ENCODE measurements around the gene TMEM101. TPM values are rescaled to one million over a fixed set of nuclear protein-coding genes. Genes with fewer than 3 reads are reported as not detected.

Gene TMEM101
- total and polyA plus RNA-seq, 2 of the 13 experiments (the other 11 are each of a cell fraction or from before 2014, with no cell fraction given), result 72.0 to 100 TPM

DNA sequence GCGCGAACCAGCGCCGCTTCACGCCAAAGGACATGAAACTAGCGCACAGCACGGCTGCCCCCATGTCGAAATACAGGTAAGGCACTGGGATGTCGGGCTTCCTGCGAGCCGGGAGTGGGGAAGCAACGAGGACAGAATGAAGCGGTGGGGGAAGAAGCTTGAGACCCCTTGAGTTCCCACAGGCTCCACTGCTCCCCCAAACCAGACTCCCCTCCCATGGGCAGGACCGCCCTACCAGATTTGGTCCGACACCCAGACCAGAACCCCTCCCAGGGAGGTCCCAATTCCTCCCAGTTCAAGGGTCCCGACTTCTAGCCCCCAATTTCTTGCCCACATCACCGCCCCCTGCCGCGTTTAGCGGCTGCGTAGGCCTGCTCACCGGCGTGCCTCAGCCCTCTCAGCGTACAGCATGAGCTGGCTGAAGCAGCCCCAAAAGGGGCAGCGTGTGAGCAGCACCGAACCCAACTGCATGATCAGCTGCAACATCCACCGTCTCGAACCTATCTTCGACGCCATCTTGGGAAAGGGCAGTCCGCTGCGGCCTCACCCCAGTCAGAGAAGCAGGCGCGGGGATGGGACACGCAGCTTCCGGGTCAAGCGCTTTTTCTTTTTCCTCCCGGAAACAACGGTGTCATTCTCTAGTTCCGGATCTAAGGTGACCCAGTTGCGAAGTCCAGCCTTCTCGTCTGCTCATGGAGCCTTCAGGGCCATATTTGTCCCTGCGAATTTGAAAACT lies at the start of gene TMEM101 (continued):
- peak; percentile 89 for TF ChIP-seq ZNF331 (CRISPR knock-in tag; IDR thresholded peaks at IDR 0.05)
- peak; percentile 44; the same call in 1 of the 2 replicates for TF ChIP-seq ZNF782 (CRISPR knock-in tag; IDR thresholded peaks at IDR 0.05; ENCODE audit: borderline replicate concordance)
- TF ChIP-seq ZNF839 (CRISPR knock-in tag; IDR thresholded peaks at IDR 0.05; ENCODE audit: borderline replicate concordance), result no peak
- TF ChIP-seq ZNF501 (CRISPR knock-in tag; IDR thresholded peaks at IDR 0.05), result peak; percentile 97
- no peak for TF ChIP-seq GPBP1L1 (CRISPR knock-in tag; IDR thresholded peaks at IDR 0.05)
- TF ChIP-seq POLR2AphosphoS2 (IDR thresholded peaks at IDR 0.05; ENCODE audit: low read depth, low read length), result 0 out of 2 replicates have a peak, but pooled peaks have one; percentile 56
- TF ChIP-seq ATAD3A (CRISPR knock-in tag; IDR thresholded peaks at IDR 0.05), result 0 out of 2 replicates have a peak, but pooled peaks have one; percentile 45
- TF ChIP-seq GATAD2A (CRISPR knock-in tag; IDR thresholded peaks at IDR 0.05), result peak; percentile 91
- TF ChIP-seq, protein P1, sequence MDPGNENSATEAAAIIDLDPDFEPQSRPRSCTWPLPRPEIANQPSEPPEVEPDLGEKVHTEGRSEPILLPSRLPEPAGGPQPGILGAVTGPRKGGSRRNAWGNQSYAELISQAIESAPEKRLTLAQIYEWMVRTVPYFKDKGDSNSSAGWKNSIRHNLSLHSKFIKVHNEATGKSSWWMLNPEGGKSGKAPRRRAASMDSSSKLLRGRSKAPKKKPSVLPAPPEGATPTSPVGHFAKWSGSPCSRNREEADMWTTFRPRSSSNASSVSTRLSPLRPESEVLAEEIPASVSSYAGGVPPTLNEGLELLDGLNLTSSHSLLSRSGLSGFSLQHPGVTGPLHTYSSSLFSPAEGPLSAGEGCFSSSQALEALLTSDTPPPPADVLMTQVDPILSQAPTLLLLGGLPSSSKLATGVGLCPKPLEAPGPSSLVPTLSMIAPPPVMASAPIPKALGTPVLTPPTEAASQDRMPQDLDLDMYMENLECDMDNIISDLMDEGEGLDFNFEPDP (CRISPR knock-in tag; conservative IDR thresholded peaks at IDR 0.05), result 0 out of 2 replicates have a peak, but pooled peaks have one; percentile 92
- TF ChIP-seq, protein P2, sequence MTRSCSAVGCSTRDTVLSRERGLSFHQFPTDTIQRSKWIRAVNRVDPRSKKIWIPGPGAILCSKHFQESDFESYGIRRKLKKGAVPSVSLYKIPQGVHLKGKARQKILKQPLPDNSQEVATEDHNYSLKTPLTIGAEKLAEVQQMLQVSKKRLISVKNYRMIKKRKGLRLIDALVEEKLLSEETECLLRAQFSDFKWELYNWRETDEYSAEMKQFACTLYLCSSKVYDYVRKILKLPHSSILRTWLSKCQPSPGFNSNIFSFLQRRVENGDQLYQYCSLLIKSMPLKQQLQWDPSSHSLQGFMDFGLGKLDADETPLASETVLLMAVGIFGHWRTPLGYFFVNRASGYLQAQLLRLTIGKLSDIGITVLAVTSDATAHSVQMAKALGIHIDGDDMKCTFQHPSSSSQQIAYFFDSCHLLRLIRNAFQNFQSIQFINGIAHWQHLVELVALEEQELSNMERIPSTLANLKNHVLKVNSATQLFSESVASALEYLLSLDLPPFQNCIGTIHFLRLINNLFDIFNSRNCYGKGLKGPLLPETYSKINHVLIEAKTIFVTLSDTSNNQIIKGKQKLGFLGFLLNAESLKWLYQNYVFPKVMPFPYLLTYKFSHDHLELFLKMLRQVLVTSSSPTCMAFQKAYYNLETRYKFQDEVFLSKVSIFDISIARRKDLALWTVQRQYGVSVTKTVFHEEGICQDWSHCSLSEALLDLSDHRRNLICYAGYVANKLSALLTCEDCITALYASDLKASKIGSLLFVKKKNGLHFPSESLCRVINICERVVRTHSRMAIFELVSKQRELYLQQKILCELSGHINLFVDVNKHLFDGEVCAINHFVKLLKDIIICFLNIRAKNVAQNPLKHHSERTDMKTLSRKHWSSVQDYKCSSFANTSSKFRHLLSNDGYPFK (CRISPR knock-in tag; IDR thresholded peaks at IDR 0.05; ENCODE audit: borderline replicate concordance), result peak; percentile 96
- TF ChIP-seq ZNF205 (CRISPR knock-in tag; IDR thresholded peaks at IDR 0.05), result peak; percentile 75
- TF ChIP-seq GPN1 (CRISPR knock-in tag; IDR thresholded peaks at IDR 0.05; ENCODE audit: borderline replicate concordance), result 0 out of 2 replicates have a peak, but pooled peaks have one; percentile 60
- peak; percentile 77 for TF ChIP-seq ZNF3 (CRISPR knock-in tag; IDR thresholded peaks at IDR 0.05)
- TF ChIP-seq TBL1XR1 (IDR thresholded peaks at IDR 0.05; ENCODE audit: borderline replicate concordance, low read length, partially characterized antibody), result peak; percentile 83
- TF ChIP-seq YY1 (IDR thresholded peaks at IDR 0.05; ENCODE audit: insufficient read depth, insufficient replicate concordance, low read depth, low read length), result peak; percentile 100
- peak; percentile 88; the same call in 1 of the 2 replicates for TF ChIP-seq TMF1 (CRISPR knock-in tag; IDR thresholded peaks at IDR 0.05; ENCODE audit: low read depth)
- no peak; the same call in 1 of the 2 replicates for TF ChIP-seq ATRX (CRISPR knock-in tag; IDR thresholded peaks at IDR 0.05; ENCODE audit: borderline replicate concordance)
- no peak for TF ChIP-seq HNRNPUL1 (IDR thresholded peaks at IDR 0.05; ENCODE audit: low read depth, low read length)
- TF ChIP-seq HNRNPH1 (optimal IDR thresholded peaks at IDR 0.05; ENCODE audit: low read depth, low read length), result no peak
- TF ChIP-seq MTERF4 (CRISPR knock-in tag; IDR thresholded peaks at IDR 0.05), result no peak
- TF ChIP-seq NFKB2 (CRISPR knock-in tag; IDR thresholded peaks at IDR 0.05; ENCODE audit: borderline replicate concordance), result peak; percentile 86; the same call in 1 of the 2 replicates
- TF ChIP-seq PHF20 (CRISPR knock-in tag; IDR thresholded peaks at IDR 0.05), result peak; percentile 98
- peak; percentile 49; the same call in 1 of the 2 replicates for TF ChIP-seq ZNF263 (CRISPR knock-in tag; IDR thresholded peaks at IDR 0.05)
- TF ChIP-seq NCOA2 (CRISPR knock-in tag; IDR thresholded peaks at IDR 0.05), result peak; percentile 73

All from HepG2 (cell line).